ENCODE data around the gene FAM13A.

The FAM13A gene

GRCh38 chr4:88738180-88738579 is 318.8 kb downstream of the FAM13A start:
- DNase-seq = no peak

- DNase-seq = no peak
These were observed 319.6 kb downstream of the FAM13A start for GRCh38 chr4:88737307-88737941.

GRCh38 chr4:88736264-88736663 is 320.7 kb downstream of the FAM13A start:
- no peak for DNase-seq

GRCh38 chr4:88735564-88735963 is 321.4 kb downstream of the FAM13A start:
- DNase-seq = no peak

- no peak for DNase-seq
These were observed 322.5 kb downstream of the FAM13A start for GRCh38 chr4:88734403-88734949.

- no peak for DNase-seq
These were observed 324.1 kb downstream of the FAM13A start for GRCh38 chr4:88732714-88733368.

- DNase-seq = no peak
These were observed 325.6 kb downstream of the FAM13A start for GRCh38 chr4:88731381-88731780.

- no peak for DNase-seq
These were observed 326.2 kb downstream of the FAM13A start for GRCh38 chr4:88730811-88731210.

- DNase-seq = no peak
These were observed 327.7 kb downstream of the FAM13A start for GRCh38 chr4:88729146-88729760.

- no peak for DNase-seq
These were observed 328.8 kb downstream of the FAM13A start for GRCh38 chr4:88728146-88728545.

- no peak for DNase-seq
These were observed 331.0 kb downstream of the FAM13A start for GRCh38 chr4:88725986-88726385.

- no peak for DNase-seq
These were observed 331.8 kb downstream of the FAM13A start for GRCh38 chr4:88725143-88725542.

GRCh38 chr4:88724406-88724805 is 332.6 kb downstream of the FAM13A start:
- no peak for DNase-seq

GRCh38 chr4:88722828-88723227 is 334.2 kb downstream of the FAM13A start:
- no peak for DNase-seq

GRCh38 chr4:88722276-88722780 is 334.7 kb downstream of the FAM13A start:
- DNase-seq = no peak

GRCh38 chr4:88720451-88721428 is 336.2 kb downstream of the FAM13A start:
- DNase-seq = no peak

GRCh38 chr4:88719381-88719780 is 337.6 kb downstream of the FAM13A start:
- DNase-seq = no peak

GRCh38 chr4:88718098-88718497 is 338.9 kb downstream of the FAM13A start:
- DNase-seq = no peak

- no peak for DNase-seq
These were observed 343.2 kb downstream of the FAM13A start for GRCh38 chr4:88713782-88714181.

- no peak for DNase-seq
These were observed 347.0 kb downstream of the FAM13A start for GRCh38 chr4:88709989-88710388.

GRCh38 chr4:88706574-88706973 is 350.4 kb downstream of the FAM13A start:
- peak; percentile 79 for DNase-seq

GRCh38 chr4:88705805-88706492 is 351.0 kb downstream of the FAM13A start:
- no peak for DNase-seq
